GM12872 (cell line): ENCODE data around the gene JSRP1.

Experiments
- CTCF ChIP-seq: IDR thresholded peaks from 3 replicates; pipeline ENCODE4 v1.5.1; 2011; ENCODE audit warnings: low read depth, mild to moderate bottlenecking, low read length, moderate library complexity; ENCODE audit not compliant: insufficient read depth

Gene JSRP1

GRCh38 chr19:2244486-2244885, 11.7 kb downstream of the JSRP1 start:
- TF ChIP-seq CTCF, result no peak

- TF ChIP-seq CTCF, result no peak
These were observed 12.1 kb downstream of the JSRP1 start for GRCh38 chr19:2244125-2244411.

- TF ChIP-seq CTCF, result no peak
These were observed 12.7 kb downstream of the JSRP1 start for GRCh38 chr19:2243274-2244124.

- no peak for TF ChIP-seq CTCF
These were observed 13.4 kb downstream of the JSRP1 start for GRCh38 chr19:2242816-2243215.

- TF ChIP-seq CTCF, result no peak
These were observed 14.1 kb downstream of the JSRP1 start for GRCh38 chr19:2242092-2242537.

- no peak for TF ChIP-seq CTCF
These were observed 15.1 kb downstream of the JSRP1 start for GRCh38 chr19:2240881-2241760.
